ENCODE data around the gene TUT7.

DNA sequence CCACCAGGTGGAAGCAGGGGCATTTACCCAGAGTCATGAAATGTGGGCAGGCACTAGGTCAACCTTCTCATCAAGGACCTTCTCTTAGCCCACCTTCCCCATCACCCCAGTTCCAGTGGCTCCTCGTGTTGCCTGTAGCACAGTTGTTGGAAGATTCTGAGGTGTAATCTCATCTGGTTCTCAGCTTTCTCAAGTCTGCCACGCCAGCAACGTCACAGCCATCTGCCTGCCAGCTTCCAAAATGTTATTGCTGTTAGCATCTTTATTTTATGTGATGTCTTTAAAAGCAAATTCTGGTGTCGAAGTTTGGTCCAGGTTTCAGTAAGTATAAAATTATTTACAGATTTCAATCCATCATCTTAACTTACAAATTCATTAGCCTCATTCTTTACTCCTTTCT lies 105.5 kb downstream of the TUT7 start:
- TF ChIP-seq POLR2AphosphoS5 (IDR thresholded peaks at IDR 0.05; ENCODE audit: low read depth, low read length) (no peak), TAF1 (IDR thresholded peaks at IDR 0.05; ENCODE audit: low read depth, low read length) (no peak), POLR2A (IDR thresholded peaks at IDR 0.05; ENCODE audit: low read depth, low read length) (no peak), SPI1 (IDR thresholded peaks at IDR 0.05; ENCODE audit: low read depth, low read length) (no peak)
